ENCODE data around the gene ABHD14A. TPM values are rescaled to one million over a fixed set of nuclear protein-coding genes. Genes with fewer than 3 reads are reported as not detected.

ABHD14A gene
- total and polyA plus RNA-seq, 2 of the 13 experiments (the other 11 are each of a cell fraction or from before 2014, with no cell fraction given), result 29.5 to 46.9 TPM

- TF ChIP-seq ZNF124 (CRISPR knock-in tag; IDR thresholded peaks at IDR 0.05), result peak; percentile 96
- no peak for TF ChIP-seq ZNF713 (CRISPR knock-in tag; IDR thresholded peaks at IDR 0.05)
- peak; percentile 100 for TF ChIP-seq GABPB1 (CRISPR knock-in tag; IDR thresholded peaks at IDR 0.05)
- TF ChIP-seq ZNF280D (CRISPR knock-in tag; IDR thresholded peaks at IDR 0.05), result no peak
- TF ChIP-seq ZNF232 (CRISPR knock-in tag; IDR thresholded peaks at IDR 0.05; ENCODE audit: borderline replicate concordance), result 0 out of 2 replicates have a peak, but pooled peaks have one; percentile 42
- peak; percentile 96; the same call in 1 of the 2 replicates for TF ChIP-seq FOXK1 (CRISPR knock-in tag; IDR thresholded peaks at IDR 0.05; ENCODE audit: borderline replicate concordance, low read depth)
- peak; percentile 98 for TF ChIP-seq POLR2AphosphoS5 (IDR thresholded peaks at IDR 0.05; ENCODE audit: low read depth, low read length)
- TF ChIP-seq ZNF605 (CRISPR knock-in tag; IDR thresholded peaks at IDR 0.05), result peak; percentile 97
- TF ChIP-seq GTF2F1 (IDR thresholded peaks at IDR 0.05; ENCODE audit: low read length), result peak; percentile 91; the same call in 1 of the 2 replicates
- no peak for TF ChIP-seq PLRG1 (conservative IDR thresholded peaks at IDR 0.05)
- peak; percentile 74; the same call in 1 of the 2 replicates for TF ChIP-seq ZNF274 (CRISPR knock-in tag; IDR thresholded peaks at IDR 0.05)
- peak; percentile 38; the same call in 1 of the 2 replicates for TF ChIP-seq SUZ12 (IDR thresholded peaks at IDR 0.05; ENCODE audit: low read depth, low read length)
- no peak for TF ChIP-seq ZNF20 (CRISPR knock-in tag; IDR thresholded peaks at IDR 0.05)
- no peak for TF ChIP-seq ZNF260 (CRISPR knock-in tag; IDR thresholded peaks at IDR 0.05; ENCODE audit: borderline replicate concordance, low read depth)
- peak; percentile 84 for TF ChIP-seq PHF21A (CRISPR knock-in tag; IDR thresholded peaks at IDR 0.05)
- TF ChIP-seq POLR2A (IDR thresholded peaks at IDR 0.05; ENCODE audit: insufficient read depth in 1 of 2, low read depth in 2 of 2, low read length in 2 of 2), result peak; percentile 94 to 95
- peak; percentile 99 for TF ChIP-seq BRD4 (CRISPR knock-in tag; IDR thresholded peaks at IDR 0.05)
- no peak; the same call in 1 of the 2 replicates for TF ChIP-seq ZNF276 (CRISPR knock-in tag; IDR thresholded peaks at IDR 0.05; ENCODE audit: low read depth)
- TF ChIP-seq PITX1 (CRISPR knock-in tag; IDR thresholded peaks at IDR 0.05), result peak; percentile 58; the same call in 1 of the 2 replicates
- TF ChIP-seq ZNF564 (CRISPR knock-in tag; IDR thresholded peaks at IDR 0.05), result 0 out of 2 replicates have a peak, but pooled peaks have one; percentile 43
- no peak; the same call in 1 of the 2 replicates for TF ChIP-seq JUN (CRISPR knock-in tag; IDR thresholded peaks at IDR 0.05)
- TF ChIP-seq SRSF4 (IDR thresholded peaks at IDR 0.05; ENCODE audit: low read depth, low read length, poor library complexity, severe bottlenecking), result no peak
- no peak for TF ChIP-seq ZNF552 (CRISPR knock-in tag; IDR thresholded peaks at IDR 0.05; ENCODE audit: borderline replicate concordance)
- TF ChIP-seq NFKB2 (CRISPR knock-in tag; IDR thresholded peaks at IDR 0.05; ENCODE audit: borderline replicate concordance), result peak; percentile 93; the same call in 1 of the 2 replicates
- peak; percentile 65 for TF ChIP-seq HNRNPLL (IDR thresholded peaks at IDR 0.05; ENCODE audit: low read depth, low read length, poor library complexity, severe bottlenecking)
- TF ChIP-seq LCORL (IDR thresholded peaks at IDR 0.05), result no peak
- peak; percentile 13; the same call in 1 of the 2 replicates for TF ChIP-seq LCORL (CRISPR knock-in tag; IDR thresholded peaks at IDR 0.05)
- peak; percentile 85 for TF ChIP-seq ATF7-NPFF (CRISPR knock-in tag; IDR thresholded peaks at IDR 0.05; ENCODE audit: low read depth)
These were observed 20.7 kb downstream of the ABHD14A start, which contains the start of gene RPL29 (continued) for GRCh38 chr3:51995346-51996163.

Measured in HepG2 (cell line).